ENCODE data around the gene RNU1-2. TPM values are rescaled to one million over a fixed set of nuclear protein-coding genes. Genes with fewer than 3 reads are reported as not detected.
"Not testable (repeated sequence)": the region's sequence is repeated elsewhere in the genome, so short reads cannot be mapped to it uniquely, and the experiment has no call there.

RNU1-2 gene
- total RNA-seq, 2 experiments from 2014 or later, result 874 to 961 TPM

DNA sequence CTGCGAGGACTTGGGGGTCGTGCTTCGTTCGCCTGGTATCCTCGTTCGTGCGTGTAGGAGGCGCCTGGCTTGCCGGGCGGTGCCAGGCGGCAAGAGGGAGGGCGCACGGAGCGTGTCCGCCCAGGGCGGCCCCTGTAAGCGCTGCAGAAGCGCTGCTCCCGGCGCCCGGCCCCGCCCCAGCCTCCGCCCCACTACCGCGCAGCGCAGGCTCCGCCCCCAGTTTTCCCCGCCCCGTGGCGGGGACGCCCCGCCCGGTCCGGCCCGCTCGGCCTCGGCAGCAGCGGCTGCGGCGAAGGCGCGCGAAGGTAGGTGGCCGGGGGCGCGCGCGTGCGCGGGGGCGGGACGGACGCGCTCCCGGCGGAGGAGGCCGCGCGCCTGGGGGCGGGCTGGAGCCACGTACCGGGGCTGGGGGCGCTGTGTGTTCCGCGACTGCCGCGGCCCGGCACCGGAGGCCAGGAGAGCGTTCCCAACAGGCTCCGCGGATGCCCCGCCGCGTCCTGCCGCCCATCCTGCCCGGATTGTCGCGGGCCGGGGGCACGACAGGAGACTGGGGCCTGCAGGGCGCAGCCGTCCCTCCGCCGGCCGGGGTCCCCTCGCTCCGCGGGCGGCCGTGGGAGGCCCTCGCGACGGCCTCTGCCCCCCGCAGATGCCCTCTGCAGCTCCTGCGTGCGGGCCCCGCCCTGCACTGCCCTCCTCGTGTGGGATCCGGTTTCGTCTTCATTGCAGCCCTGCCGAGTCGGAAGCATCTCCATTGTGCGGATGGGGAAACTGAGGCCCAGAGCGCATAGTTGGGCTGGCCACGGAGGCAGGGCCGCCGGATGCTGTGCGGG lies 18.3 kb downstream of the RNU1-2 start:
- H3K36me3 Mint-ChIP-seq, result no peaks in the 10 kb centered on the region
- peak overlapping the region; percentile 84 for H3K27ac Mint-ChIP-seq
- DNase-seq, result peak; percentile 96
- no peaks in the 10 kb centered on the region for H3K9me3 Mint-ChIP-seq
- H3K4me1 Mint-ChIP-seq, result peaks cover 32% of the 10 kb centered on the region
- no peaks in the 10 kb centered on the region for H3K27me3 Mint-ChIP-seq
- peak overlapping the region; percentile 89 for H3K4me3 Mint-ChIP-seq

DNA sequence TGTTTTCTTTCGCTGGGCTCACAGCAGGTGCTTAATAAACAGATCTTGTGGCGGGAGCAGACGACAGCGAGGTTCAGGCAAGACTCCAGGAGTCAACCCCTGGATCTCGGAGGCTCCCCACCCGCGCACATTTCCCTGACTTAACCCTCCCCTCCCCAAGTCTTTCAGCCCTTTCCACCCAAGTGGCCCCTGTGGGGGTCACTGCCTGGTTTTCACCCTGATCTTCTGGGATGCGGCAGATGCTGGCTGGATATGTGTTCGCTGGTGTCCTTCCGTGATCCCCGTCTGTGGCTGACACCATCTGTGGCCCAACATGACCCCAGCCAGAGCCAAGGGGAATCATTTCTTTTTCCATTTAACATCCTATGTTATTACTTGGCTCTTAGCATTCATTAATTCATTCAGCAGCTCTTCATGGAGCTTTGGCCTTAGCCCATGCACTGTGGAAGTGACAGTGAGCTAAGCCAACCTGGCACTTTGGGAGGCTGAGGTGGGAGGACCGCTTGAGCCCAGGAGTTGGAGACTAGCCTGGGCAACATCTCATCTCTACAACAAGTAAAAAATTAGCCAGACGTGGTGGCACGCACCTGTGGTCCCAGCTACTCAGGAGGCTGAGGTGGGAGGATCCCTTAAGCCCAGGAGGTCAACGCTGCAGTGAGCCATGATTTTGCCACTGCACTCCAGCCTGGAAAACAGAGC lies 19.3 kb downstream of the RNU1-2 start:
- H3K27me3 Mint-ChIP-seq, H3K36me3 Mint-ChIP-seq, DNase-seq, H3K9me3 Mint-ChIP-seq: not testable (repeated sequence)
- Mint-ChIP-seq H3K27ac (peak overlapping the region; percentile 84), H3K4me3 (peak overlapping the region; percentile 89), H3K4me1 (peaks cover 31% of the 10 kb centered on the region)

DNA sequence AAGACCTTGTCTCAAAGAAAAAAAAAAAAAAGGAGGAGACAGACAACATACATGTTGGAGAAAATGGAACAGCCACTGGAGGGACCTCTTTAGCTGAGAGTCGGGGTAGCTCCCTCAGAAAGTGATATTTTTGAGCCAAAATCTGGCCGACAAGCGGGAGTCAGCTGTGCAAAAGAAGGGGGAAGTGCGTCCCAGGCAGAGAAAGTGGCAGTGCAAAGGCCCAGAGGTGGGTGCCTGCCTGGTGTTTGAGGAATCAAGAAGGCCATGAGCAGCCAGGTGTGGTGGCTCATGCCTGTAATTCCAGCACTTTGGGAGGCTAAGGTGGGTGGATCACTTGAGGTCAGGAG lies 19.8 kb downstream of the RNU1-2 start:
- Mint-ChIP-seq H3K9me3 (no peaks in the 10 kb centered on the region), H3K4me3 (no peak overlapping the region), H3K36me3 (no peaks in the 10 kb centered on the region), H3K27me3 (no peaks in the 10 kb centered on the region), H3K27ac (peak overlapping the region; percentile 69), H3K4me1 (peaks cover 31% of the 10 kb centered on the region)
- no peak for DNase-seq

DNA sequence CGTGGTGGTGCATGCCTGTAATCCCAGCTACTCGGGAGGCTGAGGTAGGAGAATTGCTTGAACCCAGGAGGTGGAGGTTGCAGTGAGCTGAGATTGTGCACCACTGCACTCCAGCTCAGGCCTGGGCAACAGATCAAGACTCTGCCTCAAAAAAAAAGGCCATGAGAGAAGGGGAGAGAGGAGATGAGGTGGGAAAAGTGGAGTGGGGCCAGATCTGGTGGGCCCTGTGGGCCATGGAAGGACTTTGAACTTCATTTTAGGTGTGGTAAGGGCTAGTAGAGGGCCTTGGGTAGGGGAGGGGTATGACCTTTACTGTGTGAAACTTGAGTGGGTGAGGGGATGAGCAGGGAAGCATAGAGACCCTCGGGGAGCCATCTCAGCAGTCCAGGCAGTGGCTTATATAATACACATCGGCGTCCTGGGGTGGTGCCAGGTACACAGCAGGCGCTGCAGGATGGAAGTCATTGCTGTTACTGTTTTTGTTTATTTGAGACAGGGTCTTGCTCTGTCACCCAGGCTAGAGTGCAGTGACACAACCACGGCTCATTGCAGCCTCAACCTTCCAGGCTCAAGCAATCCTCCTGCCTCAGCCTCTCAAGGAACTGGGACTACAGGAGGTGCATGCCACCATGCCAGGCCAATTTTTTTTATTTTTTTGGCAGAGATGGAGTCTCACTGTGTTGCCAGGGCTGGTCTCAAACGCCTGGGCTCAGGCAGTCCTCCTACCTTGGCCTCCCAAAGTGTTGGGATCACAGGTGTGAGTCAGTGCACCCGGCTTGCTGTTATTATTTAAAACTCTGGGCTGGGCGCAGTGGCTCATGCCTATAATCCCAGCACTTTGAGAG lies 20.5 kb downstream of the RNU1-2 start:
- not testable (repeated sequence) for H3K36me3 Mint-ChIP-seq, H3K27me3 Mint-ChIP-seq, DNase-seq, H3K9me3 Mint-ChIP-seq
- Mint-ChIP-seq H3K4me3 (peak overlapping the region; percentile 13), H3K4me1 (peaks cover 35% of the 10 kb centered on the region), H3K27ac (peak overlapping the region; percentile 4)

DNA sequence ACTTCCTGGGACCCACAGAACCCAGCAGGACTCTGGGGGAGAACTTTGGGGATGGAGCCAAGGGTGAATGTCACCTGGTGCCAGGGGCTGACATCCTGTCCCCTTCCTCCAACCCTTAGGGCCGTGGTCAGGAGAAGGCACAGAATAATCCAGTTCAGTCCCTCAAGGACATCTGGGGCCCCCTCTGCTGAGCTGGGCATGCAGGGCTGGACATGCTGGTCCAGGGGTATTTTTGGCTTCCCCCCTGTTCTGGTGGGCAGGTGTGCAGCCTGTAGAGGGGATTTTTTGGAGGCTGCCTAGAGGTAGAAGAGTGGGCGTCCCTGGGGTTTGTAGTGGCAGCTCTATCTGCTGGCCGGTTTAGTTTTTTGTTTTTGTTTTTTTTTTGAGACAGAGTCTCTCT lies 22.6 kb downstream of the RNU1-2 start:
- H3K9me3 Mint-ChIP-seq, result no peaks in the 10 kb centered on the region
- DNase-seq, result no peak
- no peaks in the 10 kb centered on the region for H3K27me3 Mint-ChIP-seq
- H3K36me3 Mint-ChIP-seq, result no peaks in the 10 kb centered on the region
- H3K27ac Mint-ChIP-seq, result no peak overlapping the region
- peaks cover 40% of the 10 kb centered on the region for H3K4me1 Mint-ChIP-seq
- H3K4me3 Mint-ChIP-seq, result no peak overlapping the region

DNA sequence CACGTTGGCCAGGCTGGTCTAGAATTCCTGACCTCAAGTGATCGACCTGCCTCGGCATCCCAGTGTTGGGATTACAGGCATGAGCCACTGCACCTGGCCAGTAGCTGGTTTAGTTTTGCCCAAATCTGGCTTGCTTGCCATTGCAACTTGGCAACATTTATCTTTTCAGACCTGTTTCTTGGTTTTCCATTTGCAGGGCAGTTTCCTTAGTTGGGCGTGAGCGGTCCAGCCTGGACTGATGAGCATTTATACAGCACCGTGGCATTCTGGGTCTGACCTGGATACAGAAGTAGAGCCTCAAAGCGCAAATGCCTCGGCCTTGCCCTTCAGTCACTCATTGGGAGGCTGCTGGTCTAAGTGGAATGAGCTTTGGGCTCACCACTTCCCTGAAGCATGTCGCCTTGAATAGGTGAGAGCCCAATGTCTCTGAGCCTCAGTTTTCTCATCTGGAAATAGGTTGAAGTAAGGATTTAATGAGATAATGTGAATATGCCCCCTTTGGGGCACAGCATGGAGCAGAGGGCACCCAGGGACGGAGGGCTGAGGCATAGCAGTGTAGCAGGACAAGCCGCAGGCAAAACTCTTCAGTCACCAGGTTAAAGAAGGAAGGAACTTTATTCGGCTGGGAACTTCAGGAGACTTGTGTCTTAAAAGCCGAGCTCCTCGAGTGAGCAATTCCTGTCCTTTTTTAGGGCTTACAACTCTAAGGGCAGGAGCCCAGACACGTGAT lies 23.3 kb downstream of the RNU1-2 start:
- Mint-ChIP-seq H3K4me1 (peaks cover 37% of the 10 kb centered on the region), H3K27ac (peak overlapping the region; percentile 18)
- H3K4me3 Mint-ChIP-seq, DNase-seq, H3K36me3 Mint-ChIP-seq, H3K27me3 Mint-ChIP-seq, H3K9me3 Mint-ChIP-seq: not testable (repeated sequence)

DNA sequence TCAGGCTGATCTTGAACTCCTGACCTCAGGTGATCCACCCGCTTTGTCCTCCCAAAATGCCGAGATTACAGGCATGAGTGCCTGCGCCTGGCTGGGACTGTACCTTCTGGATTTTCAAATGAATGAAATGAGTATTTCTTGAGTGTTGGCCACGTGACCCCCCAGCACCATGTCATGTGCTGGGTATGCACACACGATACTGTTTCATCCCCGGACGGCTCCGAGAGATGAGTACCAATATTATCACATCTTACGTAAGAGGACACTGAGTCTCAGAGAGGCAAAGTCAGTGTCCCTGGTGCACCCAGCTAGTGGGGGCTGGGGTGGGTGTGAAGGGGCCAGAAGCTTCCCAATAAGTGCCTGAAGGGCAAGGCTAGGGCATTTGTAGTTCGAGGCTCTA lies 25.2 kb downstream of the RNU1-2 start:
- Mint-ChIP-seq H3K4me3 (peak overlapping the region; percentile 90), H3K27ac (no peak overlapping the region), H3K4me1 (peaks cover 26% of the 10 kb centered on the region), H3K9me3 (no peaks in the 10 kb centered on the region), H3K27me3 (no peaks in the 10 kb centered on the region), H3K36me3 (no peaks in the 10 kb centered on the region)
- no peak for DNase-seq

DNA sequence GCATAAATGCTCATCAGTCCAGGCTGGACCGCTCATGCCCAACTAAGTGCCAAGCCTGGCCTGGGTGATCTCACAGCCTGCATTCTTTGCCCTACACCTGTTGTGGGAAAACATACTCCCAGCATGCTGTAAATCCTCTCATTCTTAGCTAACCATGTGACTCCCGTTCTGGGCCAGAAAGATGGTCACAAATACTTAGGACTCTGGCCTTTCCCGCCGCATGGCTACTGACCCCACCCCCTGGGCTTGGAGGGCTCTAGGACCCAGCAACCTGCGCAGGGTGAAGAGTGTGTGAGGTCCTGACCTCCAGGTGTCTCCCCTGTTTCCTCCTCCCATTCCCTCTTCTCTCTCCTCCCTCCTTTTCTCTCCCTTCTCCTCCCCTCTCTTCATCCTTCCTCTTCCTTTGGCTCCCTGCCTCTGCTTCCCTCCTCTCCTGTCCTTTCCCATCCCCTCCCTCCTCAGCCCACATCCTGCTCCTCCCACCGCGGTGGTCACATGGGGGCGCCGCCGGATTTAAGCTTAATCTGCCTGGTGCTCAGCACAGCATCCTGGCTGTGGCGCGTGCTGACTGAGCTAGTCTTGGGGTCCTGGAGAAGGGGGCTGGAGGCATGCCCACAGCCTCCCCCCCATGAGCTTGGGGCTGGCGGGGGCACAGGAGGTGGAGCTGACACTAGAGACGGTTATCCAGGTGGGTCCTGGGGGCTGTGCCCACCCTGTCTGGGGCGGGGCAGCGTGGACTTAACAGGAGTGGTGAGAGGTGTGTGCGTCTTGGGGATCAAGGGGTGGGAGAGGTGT lies 25.8 kb downstream of the RNU1-2 start, which contains the start of gene CROCC:
Gene CROCC, plus strand, starts transcription at position 541 of the 795 bp plus-strand sequence. Its CDS starts 88 bp downstream, at position 629.
- no peaks in the 10 kb centered on the region for H3K27me3 Mint-ChIP-seq
- peak; percentile 71 for DNase-seq
- peak within 1 kb of the TSS; percentile 88 for H3K27ac Mint-ChIP-seq
- H3K9me3 Mint-ChIP-seq, result no peaks in the 10 kb centered on the region
- H3K4me3 Mint-ChIP-seq, result peak within 1 kb of the TSS; percentile 90
- H3K4me1 Mint-ChIP-seq, result peaks cover 24% of the 10 kb centered on the region
- no peaks in the 10 kb centered on the region for H3K36me3 Mint-ChIP-seq

DNA sequence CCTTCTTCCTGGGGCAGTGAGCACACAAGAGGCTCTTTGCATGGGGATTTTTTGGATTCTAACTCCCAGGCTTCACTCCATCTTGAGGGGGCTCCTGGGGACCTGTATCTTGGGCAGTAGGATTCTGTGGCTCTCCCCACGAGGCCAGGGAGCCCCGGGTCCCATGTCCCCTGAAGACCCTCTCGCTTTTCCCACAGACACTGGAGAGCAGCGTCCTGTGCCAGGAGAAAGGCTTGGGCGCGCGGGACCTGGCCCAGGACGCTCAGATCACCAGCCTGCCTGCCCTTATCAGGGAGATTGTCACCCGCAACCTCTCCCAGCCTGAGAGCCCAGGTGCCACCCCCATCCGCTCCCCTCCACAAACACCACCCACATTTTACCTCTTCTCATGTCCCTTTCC lies 26.7 kb downstream of the RNU1-2 start:
- no peaks in the 10 kb centered on the region for H3K9me3 Mint-ChIP-seq
- H3K4me1 Mint-ChIP-seq, result peaks cover 31% of the 10 kb centered on the region
- H3K27ac Mint-ChIP-seq, result peak overlapping the region; percentile 38
- H3K27me3 Mint-ChIP-seq, result no peaks in the 10 kb centered on the region
- H3K4me3 Mint-ChIP-seq, result peak overlapping the region; percentile 90
- DNase-seq, result no peak
- no peaks in the 10 kb centered on the region for H3K36me3 Mint-ChIP-seq

DNA sequence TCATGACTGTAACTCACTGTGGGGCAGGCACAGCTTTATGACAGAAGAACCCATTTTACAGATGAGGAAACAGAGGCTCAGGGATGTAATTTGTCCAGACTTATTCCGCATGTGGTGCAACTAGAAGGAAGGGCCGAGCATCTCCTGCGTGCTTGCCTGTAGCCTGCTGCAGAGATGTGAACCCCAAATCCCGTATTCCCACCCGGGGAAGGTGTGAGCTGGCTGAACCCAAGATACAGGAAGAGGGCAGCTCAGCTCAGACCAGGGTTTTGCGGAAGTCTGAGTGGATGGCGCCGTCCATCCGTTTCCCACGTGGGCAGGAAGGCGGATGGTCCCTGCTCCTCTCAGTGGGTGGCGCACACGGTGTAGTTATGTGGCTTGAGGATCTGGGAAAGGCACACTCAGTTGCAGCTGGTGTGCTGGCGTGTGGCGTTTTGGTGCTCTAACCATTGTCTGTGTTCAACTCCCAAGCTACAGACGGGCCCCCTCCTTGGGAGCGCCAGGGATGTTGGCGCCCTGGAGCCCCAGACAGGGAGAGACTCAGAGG lies 27.2 kb downstream of the RNU1-2 start:
- no peaks in the 10 kb centered on the region for H3K36me3 Mint-ChIP-seq
- DNase-seq, result no peak
- no peaks in the 10 kb centered on the region for H3K9me3 Mint-ChIP-seq
- no peaks in the 10 kb centered on the region for H3K27me3 Mint-ChIP-seq
- H3K4me1 Mint-ChIP-seq, result peaks cover 33% of the 10 kb centered on the region
- H3K27ac Mint-ChIP-seq, result peak overlapping the region; percentile 38
- H3K4me3 Mint-ChIP-seq, result peak overlapping the region; percentile 90

DNA sequence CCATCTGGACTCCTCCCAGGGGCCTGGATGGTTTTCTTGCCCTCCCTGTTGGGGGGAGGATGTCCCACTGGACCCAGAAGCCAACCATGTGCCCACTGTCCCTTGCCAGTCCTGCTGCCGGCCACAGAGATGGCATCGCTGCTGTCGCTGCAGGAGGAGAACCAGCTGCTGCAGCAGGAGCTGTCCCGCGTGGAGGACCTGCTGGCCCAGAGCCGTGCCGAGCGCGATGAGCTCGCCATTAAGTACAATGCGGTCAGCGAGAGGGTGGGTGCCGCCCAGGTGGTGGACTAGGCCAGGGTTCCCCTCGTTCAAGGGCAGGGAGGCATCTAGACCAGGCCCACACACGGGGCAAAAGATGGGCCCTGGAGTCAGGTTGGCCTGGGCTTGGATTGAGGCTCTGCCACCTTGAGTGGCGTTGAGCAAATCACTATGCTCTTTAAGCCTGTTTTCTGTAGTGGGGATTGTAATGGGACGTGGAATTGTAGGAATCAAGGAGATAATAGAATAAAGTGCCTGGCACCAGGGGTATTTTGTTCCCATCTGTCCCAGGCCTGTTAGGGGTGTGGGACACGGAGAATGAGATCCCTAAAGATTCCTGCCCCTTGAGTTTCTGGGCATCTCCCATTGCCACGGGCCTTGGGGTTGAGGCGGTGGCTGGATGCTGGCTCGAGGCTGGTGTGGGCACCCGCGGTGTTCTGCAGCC lies 28.6 kb downstream of the RNU1-2 start:
- H3K4me3 Mint-ChIP-seq, result no peak overlapping the region
- no peaks in the 10 kb centered on the region for H3K9me3 Mint-ChIP-seq
- no peaks in the 10 kb centered on the region for H3K27me3 Mint-ChIP-seq
- no peaks in the 10 kb centered on the region for H3K36me3 Mint-ChIP-seq
- H3K27ac Mint-ChIP-seq, result no peak overlapping the region
- peaks cover 34% of the 10 kb centered on the region for H3K4me1 Mint-ChIP-seq
- no peak for DNase-seq

DNA sequence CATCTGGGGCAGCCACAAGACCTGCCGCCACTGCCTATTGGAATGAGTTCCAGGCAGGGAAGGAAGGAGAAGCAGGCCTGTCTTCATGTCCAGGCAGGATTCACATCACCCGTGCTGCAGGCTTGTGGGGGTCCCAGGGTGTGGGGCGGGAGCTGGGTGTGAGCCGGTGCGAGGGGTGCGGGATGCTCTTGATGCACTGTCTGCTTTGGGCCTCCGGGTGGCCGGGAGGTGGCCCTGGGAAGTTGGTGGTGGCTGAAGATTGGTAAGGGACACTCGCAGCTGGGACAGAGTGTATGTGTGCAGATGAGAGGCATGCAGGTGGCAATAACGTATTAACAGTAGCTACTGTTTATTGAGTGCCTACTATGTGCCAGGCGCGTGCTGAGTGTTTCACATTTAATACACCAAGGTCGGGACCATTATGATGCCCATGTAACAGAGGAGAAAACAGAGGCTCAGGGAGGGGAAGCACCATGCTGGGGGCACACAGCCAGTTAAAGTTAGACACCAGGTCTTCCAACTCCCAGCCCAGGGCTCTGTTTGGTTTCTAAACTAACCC lies 29.2 kb downstream of the RNU1-2 start:
- no peak overlapping the region for H3K27ac Mint-ChIP-seq
- peaks cover 34% of the 10 kb centered on the region for H3K4me1 Mint-ChIP-seq
- no peaks in the 10 kb centered on the region for H3K9me3 Mint-ChIP-seq
- H3K36me3 Mint-ChIP-seq, result no peaks in the 10 kb centered on the region
- H3K27me3 Mint-ChIP-seq, result no peaks in the 10 kb centered on the region
- H3K4me3 Mint-ChIP-seq, result no peak overlapping the region
- DNase-seq, result no peak
